HG03139 (cell line): Measurements from ENCODE around the gene SH3RF3.

Experiments used
- ATAC-seq: cut with Tn5 transposase; IDR thresholded peaks from one replicate; pipeline ENCODE4 v1.9.1; 2021; ENCODE audit not compliant: unreplicated experiment

Gene SH3RF3

DNA sequence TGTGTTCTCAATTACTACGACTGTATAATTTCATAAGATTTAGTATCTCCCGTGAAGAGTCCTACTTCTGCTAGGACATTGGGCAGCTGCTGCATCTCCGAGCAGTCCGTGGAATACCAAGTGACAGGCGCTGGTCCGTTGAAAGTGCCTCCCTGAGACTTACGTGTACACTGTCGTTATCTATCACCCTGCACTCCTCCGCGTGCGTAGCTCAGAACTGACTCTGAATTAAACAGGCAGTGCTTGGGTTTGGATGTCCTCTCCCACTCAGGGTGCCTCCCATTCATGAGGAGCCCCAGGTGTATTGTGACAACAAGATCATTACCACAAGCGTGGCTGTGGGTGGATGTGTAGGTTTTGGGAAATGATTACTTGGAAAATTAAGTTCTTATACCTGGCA lies 148.4 kb downstream of the SH3RF3 start:
- ATAC-seq, result no peak

DNA sequence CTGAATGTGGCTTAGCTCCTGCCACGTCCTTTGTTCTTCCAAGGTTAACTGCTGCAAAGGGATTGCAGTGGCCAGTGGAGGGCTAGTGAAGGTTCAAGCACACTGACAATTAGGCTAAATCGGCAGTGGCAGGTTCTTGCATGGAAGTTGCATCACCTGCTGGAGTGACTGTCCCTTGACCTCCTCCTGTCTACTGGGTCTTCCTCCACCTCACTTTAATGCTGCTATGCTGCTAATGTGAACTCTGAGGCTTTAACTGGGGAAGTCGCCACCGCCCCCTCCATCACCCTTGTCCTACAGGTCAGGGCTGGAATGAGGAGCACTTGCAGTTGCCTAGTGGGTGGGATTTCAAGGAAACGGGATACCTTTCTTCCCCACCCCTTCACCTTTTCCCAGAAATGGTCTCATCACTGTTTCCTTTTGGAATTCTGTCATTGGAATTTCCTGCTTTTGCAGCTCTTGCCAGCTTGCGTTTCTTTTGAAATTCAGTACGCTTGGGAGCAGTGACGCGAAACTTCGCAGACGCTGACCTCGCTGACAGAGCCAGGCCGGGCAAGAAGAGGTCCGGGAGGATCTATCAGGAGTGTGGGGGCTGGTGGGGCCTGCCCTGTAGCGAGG lies 150.3 kb downstream of the SH3RF3 start:
- no peak for ATAC-seq

GRCh38 chr2:109280804-109281203 lies 151.8 kb downstream of the SH3RF3 start:
- no peak for ATAC-seq

GRCh38 chr2:109282360-109282759 lies 153.4 kb downstream of the SH3RF3 start:
- no peak for ATAC-seq

GRCh38 chr2:109282865-109283264 lies 153.9 kb downstream of the SH3RF3 start:
- no peak for ATAC-seq

DNA sequence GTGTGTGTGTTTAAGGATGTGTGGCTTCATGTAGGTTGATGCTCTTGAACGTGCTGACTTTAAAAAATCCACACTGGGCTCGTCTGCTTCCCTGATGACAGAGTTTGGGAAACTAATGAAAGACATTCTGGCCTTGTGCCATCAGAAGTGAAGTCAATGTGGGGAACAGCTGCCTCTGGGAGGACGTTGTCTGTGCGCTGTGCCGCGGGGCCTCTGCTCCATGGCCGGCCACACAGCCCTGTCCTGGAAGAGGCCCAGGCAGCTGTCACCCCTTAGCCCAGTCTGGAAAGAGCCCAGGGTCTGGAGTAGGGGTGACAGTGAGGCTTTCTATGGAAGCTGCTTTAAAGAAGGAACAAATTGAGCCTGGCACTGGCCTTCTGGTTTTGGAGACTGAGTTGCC lies 155.8 kb downstream of the SH3RF3 start:
- no peak for ATAC-seq

GRCh38 chr2:109285244-109285651 lies 156.2 kb downstream of the SH3RF3 start:
- no peak for ATAC-seq

DNA sequence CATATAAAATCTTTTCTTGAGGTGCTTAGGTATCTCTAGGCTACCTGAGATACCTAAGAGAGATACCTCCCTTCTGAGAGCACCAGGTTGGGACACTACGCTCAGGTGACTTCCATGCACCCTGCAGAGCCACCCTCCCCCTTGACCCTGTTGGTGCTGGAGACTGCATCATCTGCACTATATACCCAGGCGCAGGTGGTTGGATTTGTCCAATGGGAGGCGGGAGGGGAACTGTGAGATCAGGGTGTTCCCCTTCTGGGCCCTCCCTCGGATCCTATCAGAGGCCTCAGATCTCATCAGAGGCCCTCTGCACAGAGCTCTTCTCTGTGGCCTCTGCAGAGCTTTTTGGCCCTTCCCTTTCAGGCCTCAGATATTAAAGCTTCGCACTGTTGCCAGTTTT lies 158.4 kb downstream of the SH3RF3 start:
- ATAC-seq, result no peak

GRCh38 chr2:109287838-109288237 lies 158.8 kb downstream of the SH3RF3 start:
- no peak for ATAC-seq

DNA sequence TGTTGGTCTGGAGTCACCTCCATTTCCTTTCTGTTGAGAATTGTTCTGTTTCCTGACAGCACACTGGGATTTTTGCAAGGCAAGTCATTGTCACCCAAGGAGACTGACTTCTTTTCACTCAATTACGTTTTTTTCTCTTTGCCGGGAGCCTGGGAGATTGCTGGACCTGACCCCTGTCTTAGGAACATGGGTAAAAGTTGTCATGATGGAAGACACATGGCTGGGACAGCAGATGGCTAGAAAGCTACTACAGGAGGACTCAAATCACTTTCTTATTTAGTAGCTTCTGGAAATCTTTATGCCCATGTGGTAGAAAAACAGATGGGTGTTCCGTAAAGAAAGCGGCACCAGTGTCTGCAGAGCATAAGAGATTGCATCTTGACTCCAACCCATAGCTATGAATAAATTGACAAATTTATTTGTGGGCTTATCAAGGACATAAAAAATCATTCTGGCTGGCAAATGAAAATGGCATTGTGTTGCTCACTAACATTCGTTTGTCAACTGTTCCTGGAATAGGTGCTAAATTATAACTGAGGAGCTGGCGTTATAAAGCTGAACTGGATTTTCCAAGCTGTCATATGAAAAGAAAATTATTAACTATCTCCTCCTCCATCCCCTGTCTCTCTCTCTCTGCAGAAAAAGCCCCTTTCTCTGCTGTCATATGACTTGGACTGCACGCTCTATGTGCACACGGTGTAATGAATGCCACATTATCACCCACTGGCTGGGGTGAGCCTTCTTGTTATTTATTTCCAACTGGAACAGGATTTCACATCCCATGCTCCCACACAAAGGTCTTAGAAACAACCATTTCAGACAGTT lies 159.8 kb downstream of the SH3RF3 start:
- no peak for ATAC-seq

DNA sequence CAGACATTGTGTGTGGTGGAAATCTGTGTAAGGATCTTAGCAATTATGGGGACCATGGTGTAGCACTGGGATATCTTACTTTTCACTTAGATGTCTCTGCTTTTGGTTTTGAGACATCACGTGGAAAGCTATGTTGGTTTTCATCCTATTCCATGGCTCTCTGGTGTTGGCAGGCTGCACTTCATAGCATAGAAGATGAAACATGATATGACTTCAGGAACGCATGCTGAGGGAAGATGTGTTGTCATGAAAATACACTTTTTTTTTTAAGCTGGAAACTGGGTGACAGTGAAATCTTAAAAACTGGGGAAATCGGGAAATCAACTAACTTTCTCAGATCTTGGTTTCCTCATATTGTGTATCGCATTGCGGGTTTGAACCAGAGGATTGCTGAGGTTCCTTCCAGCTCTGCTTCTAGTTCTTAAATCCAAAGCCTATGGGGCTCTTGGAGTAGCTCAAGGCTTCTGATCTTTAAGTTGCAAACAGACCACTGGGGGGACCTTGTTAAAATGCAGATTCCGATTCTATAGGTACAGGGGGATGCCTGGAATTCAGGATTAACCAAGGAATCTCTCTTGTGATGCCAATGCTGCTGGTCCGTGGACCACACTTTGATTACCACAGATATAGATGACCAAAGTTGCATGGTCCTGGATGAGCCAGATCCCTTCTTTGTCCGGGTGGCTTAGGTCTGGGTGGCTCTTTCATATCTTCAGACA lies 160.7 kb downstream of the SH3RF3 start:
- no peak for ATAC-seq

- ATAC-seq, result no peak
These were observed 162.1 kb downstream of the SH3RF3 start for GRCh38 chr2:109290887-109291643.

DNA sequence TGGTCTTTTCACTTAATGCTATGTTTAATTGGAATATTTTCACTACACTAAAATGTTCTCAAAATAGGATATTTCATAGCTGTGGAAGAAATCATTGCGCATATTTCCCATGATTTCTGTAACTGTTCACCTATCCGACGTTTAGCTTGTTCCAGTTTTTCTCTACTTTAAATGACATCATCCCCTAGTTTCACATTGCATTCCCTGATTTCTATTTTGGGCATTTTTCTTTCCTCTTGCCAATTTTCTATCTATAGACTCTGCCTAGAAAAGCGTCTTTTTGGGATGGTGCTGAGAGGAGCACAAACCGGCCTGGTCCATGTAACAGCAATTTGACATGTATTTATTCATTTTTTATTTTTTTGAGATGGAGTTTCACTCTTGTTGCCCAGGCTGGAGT lies 163.4 kb downstream of the SH3RF3 start:
- no peak for ATAC-seq

- no peak for ATAC-seq
These were observed 164.7 kb downstream of the SH3RF3 start for GRCh38 chr2:109293663-109294062.

- ATAC-seq, result no peak
These were observed 165.5 kb downstream of the SH3RF3 start for GRCh38 chr2:109294523-109294922.

DNA sequence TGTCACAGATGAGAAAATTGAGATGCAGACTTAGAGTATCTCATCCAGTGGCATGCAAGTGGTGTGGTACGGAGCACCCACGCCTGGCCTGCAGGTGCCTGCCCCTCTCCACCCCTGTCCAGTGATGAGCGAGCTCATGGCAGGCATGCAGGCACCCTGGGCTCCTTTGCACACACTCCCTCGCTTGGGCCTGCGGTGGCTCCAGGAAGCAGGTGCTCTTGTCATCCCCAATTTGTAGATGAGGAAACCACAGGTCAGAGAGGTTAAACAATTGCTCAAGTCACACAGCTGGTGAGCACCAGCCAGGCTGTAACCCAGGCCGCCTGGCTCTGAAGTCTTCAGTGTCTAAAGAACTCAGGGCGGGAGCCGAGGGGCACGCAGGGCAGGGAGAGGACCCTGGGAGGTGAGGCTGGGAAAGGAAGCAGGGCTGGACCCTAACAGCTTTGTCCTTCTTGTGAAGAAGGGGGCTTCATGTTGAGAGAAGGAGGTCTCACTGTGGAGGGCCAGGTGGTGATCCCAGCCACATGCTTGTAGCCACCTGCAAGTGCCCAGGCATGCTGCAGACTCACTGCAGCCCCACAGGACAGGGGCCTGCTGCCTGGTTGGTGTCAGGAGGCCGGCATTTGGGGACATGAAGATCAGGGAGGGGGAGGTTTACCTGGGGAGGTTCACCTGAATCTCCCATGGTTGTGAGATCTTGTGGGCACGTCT lies 166.2 kb downstream of the SH3RF3 start:
- no peak for ATAC-seq

- ATAC-seq, result no peak
These were observed 166.7 kb downstream of the SH3RF3 start for GRCh38 chr2:109295781-109296117.

GRCh38 chr2:109297566-109298490 lies 168.8 kb downstream of the SH3RF3 start:
- no peak for ATAC-seq

DNA sequence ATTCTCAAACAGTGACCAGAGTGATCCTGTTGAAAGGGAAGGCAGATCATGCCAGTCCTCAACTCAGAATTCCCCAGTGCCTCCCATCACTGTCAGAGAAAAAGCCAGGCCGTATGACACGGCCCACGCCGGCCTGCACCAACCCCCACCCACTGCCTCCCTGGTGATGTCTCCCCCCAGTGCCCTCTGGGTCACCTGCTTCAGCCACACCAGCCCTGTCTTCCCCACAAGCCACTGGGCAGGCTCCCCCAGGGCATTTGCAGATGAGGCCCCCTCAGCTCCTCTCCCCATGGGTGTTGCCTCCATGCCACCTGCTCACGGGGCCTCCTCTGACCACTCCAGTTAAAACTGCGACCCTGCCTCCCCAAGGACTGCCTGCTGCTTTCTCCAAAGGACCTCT lies 169.8 kb downstream of the SH3RF3 start:
- ATAC-seq, result no peak

GRCh38 chr2:109299536-109299935 lies 170.5 kb downstream of the SH3RF3 start:
- no peak for ATAC-seq
